CD4-positive, alpha-beta T cell treated with Interleukin-6 at 100 ng/mL for 8 hours (primary cell): Measurements from ENCODE around the gene ING1.

ENCODE experiments used
- DNase-seq: peaks from one replicate; pipeline ENCODE4 v3.0.0-alpha.2; 2020; ENCODE audit warnings: mixed read lengths, low spot score

The ING1 gene

DNA sequence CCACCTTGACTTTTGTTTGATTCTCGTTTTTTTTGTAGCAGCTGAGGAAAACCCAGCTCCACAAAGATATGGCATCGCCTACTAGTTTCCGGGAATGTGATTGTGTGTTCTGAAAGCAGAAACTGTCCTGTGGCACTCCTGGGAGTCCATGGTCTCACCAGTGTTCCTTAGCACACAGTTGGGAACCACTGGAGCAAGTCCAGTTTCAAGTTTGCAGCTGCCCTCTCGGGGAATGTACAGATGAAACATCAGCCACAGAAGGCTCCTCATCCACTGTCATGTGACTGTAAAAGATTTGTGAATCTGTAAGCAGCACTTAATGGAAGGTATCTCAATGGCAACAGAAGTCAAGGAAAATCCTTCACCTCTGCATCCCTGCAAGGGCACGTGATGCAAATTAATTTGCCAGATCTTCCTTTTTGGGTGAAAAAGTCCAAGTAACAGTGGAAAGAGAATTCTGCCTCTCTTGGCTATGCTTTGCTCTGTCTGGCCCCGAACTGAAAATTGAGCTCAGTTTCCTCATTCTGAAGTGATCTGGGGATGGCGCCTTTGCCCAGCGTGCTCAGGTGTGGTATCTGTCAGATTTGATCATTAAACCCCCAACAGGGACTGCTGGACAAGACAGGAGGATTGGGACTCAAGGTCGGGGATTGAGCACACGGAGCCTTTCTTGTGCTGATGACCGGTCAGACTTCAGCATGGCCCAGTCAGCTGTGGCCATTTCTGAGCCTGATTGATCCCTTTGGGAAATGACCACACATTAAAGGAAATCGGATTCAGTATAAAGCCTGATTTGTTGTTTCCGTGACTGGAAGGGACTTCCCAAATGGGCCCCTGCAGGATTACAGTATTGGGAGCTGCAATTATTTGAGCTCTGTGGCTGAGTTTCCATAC lies 58.8 kb downstream of the ING1 start:
- DNase-seq, result no peak
